ENCODE measurements around the gene TMEM14A.
"Not testable (repeated sequence)": the region's sequence is repeated elsewhere in the genome, so short reads cannot be mapped to it uniquely, and the experiment has no call there.

The TMEM14A gene

DNA sequence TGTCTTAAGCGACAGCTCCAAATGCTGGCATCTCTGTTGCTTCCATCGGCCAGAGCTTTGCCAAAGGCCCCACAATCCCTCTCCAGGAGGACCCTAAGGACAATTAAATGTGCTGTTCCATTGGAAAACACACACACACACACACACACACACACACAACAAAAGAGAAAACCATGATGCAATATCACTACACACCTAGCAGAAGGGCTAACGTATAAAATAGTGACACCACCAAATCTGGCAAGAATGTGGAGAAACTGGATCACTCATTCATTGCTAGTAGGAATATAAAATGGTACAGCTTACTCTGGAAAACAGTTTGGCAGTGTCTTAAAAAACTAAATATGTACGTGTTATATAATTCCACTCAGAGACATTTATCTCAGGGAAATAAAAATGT is 13.0 kb upstream of the TMEM14A start:
- no peak for DNase-seq (ENCODE audit: low read depth)

DNA sequence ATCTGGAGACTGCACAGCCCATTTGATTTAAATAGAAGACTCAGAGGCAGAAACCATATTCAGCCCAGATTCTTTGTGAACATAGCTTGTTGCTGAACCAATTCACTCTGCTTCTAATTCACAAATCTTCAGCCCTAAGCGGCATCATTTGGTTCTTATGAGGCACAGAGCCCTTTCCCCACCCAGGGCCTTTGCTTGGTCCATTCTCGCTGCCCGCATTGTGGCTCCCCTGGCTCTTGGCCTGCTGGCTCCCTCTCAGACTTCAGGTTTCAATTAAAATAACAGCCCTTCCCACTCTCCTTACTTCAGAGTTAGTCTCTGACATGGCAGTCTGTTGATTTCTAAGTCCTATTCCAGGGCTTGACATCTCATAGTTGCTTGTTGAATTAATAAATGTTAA is 9.4 kb upstream of the TMEM14A start:
- no peak for DNase-seq (ENCODE audit: low read depth)

DNA sequence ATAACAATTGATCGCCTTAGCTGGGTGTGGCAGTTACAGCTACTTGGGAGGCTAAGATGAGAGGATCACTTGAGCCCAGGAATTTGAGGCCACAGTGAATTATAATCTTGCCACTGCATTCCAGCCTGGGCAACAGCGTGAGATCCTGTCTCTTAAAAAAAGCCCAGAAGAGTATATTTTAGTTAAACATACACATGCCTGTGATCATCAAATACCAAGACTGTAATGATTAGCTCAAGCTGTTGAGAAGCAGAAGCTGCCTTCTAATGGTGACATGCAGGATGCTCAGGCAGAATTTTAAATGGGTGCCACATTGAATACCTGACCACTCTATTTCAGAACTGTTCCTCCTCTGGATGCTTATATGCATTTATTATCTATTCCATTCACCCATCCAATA is 8.9 kb upstream of the TMEM14A start:
- no peak for DNase-seq (ENCODE audit: low read depth)

DNA sequence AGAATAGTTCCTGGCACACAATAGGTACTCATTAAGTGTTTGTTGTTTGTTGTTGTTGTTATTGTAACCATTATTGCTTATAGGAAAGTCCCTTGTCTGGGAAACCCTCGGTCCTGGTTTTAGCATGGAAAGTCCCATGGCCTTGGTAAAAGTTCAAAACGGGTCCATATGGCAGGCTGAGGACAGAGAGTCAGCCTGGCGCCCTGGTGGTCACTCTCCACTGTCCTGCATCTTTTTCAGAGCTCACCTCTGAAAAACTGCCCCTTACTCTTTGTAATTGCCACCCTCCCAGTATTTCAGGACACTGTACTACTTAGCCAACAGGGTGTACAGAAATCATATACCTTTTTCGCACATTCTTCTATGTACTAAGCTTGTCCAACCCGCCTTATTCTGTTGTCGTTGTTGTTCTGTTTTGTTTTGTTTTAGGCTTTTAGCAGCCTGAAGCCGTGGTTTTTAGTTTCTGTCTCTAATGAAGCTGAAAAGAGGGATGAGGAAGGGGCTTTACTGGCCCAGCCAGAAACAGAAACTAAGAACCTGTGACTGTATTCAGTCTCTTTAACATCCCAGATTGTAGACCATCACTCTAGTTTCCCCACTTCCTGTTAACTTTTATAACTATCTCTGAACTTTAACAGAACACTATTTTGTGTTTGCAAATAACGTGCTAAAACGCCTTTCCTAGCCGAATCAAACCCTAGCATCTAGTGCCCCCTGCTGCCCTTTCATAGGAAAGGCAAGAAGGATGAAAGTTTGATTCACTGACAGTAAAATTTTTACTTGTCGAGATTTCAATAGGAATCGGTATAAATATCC is 7.6 kb upstream of the TMEM14A start:
- DNase-seq (ENCODE audit: low read depth), result peak; percentile 33

GRCh38 chr6:52663936-52664185 is 7.1 kb upstream of the TMEM14A start:
- DNase-seq (ENCODE audit: low read depth), result no peak

- peak; percentile 14 for DNase-seq (ENCODE audit: low read depth)
These were observed 6.5 kb upstream of the TMEM14A start for GRCh38 chr6:52664186-52664990.

- DNase-seq (ENCODE audit: low read depth), result no peak
These were observed 5.8 kb upstream of the TMEM14A start for GRCh38 chr6:52664991-52665686.

DNA sequence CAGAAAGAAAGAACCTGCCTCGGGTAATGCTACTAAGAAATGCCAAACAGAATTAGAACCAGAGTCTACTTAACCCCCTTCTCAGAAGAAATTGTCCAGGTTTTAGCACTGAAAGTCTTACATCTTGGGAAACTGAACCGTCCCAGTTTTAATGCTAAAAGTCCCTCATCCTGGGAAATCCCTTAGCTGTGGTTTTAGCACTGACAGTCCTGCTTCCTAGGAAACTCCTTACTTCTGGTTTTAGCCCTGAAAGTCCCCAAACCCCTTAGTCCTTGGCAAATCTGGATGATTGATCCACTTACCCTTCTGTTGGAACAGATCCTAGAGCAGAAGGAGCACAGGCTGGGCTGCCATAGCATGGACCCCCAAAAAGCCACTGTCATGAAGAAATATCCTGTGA is 4.8 kb upstream of the TMEM14A start:
- DNase-seq (ENCODE audit: low read depth), result no peak

DNA sequence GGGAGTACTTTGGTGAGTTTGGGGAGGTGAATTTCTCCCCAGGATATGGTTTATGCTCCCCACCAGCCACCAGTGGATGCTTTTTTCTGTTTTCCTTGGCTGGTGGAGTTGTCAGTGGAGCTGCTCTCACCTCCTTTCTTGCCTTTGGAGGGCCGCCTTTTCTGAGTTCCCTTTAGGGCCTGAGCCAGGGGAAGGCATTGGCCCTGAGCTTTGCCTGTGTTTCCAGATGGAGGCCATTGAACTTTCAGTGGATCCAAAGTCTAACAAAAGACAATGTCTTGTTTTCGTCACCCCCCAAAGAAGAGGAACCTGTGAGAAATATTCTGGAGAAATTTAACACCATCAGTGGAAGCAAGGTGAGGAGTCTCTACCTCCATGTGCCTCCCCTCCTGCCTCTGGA is 4.4 kb upstream of the TMEM14A start:
- DNase-seq (ENCODE audit: low read depth), result no peak

- no peak for DNase-seq (ENCODE audit: low read depth)
These were observed 3.3 kb upstream of the TMEM14A start for GRCh38 chr6:52667572-52667971.

DNA sequence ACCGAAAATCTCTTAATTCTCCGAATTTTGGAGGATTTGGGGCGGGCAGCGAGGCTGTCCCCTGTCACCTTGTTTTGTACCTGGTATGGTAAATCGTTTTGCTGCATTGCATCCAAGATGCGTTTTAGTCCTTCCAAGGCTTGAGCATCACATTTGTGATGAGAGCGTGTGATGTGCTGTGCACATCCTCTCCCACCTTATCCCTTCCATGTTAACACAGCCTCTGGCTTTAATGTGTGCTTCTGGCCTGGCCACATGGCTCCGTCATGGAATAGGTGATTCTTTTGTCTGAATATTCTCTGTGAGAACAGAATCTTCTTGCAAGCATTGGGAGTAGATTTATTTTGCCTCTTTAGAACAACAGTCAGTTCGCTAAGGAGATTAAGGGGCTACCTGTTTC is 763 bp downstream of the TMEM14A start:
- no peak for DNase-seq (ENCODE audit: low read depth)

DNA sequence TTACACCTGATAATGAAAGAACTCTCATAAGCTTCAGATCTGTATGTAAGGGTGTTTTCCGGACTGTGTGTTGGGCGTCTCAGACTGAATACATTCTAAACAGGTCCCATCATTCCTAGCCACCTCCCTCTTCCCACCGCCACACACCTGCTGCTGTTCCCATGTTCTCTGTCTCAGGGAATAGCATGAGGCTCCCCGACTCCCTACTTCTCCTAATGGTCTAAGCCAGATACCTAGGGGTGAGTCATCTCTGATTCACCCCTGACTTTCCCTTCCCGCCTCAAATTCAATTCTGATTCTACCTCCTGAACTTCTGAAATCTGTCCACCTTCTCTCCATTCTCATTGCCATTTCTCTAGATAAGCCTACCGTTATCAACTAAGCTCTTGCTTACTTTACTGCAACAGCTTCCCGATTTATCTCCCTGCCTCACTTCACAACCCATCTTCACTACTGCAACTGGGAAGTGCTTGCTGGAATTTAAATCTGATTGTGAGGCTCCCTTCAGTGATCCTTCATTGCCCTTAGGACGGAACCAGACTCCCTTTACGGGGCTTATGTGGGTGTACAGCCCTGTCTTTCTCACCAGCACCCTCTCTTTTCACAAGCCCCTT is 1.6 kb downstream of the TMEM14A start:
- DNase-seq (ENCODE audit: low read depth), result no peak

DNA sequence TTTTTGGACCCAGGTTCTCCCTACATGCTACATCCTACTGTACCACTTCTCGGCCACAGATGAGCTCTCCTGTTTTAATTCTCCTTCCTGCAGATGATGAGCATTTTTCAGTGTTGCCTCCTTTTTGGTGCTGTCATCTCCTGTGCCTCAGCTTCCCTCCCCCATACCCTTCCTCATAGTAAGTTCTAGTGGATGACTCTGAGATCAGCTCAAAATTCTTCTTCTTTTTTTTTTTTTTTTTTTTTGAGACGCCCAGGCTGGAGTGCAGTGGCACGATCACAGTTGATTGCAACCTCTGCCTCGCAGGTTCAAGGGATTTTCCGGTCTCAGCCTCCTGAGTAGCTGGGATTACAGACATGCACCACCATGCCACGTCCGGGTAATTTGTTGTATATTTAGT is 3.8 kb downstream of the TMEM14A start:
- DNase-seq (ENCODE audit: low read depth), result no peak

GRCh38 chr6:52675372-52675771 is 4.5 kb downstream of the TMEM14A start:
- DNase-seq (ENCODE audit: low read depth), result no peak

- DNase-seq (ENCODE audit: low read depth), result not testable (repeated sequence)
These were observed 5.7 kb downstream of the TMEM14A start for GRCh38 chr6:52676631-52677030.

- DNase-seq (ENCODE audit: low read depth), result no peak
These were observed 10.5 kb downstream of the TMEM14A start for GRCh38 chr6:52681416-52681815.

DNA sequence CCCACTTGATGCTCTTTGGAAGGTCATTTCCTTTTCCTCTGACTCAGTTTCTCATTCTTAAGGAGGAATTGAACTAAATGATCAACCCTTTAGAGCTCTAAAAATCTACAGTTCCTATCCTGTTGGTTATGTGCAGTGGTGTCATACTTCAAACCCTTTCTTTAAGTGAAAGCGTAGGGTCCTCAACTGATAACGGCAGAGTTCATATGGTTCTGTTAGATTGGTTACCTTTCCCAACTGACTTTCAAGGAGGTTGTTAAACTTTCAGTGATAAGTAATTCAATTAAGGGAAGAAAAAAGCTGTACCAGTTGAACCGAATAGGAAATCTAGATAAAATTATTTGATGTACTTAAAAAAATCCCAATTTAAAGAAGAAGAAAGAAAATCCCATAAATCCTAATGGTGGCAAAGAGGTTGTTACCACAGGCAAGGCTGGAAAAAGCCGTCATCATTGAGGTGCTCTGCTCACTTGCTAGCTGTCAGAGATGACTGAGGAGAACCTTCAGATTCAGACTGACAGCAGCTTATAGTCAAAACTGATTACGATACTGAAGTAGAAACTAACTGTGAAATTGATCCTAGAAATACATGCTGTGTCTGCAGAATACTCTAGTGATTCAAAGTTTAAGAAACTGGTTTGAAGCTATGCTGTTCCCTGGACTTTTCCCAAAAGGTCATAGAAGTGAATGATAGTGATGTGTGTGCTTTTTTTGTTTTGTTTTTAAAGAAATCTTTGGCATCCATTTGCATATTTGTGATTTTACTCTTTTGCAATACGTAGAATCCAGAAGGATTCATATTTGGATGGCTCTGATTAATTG is 16.2 kb downstream of the TMEM14A start:
- no peak for DNase-seq (ENCODE audit: low read depth)

- DNase-seq (ENCODE audit: low read depth), result no peak
These were observed 18.9 kb downstream of the TMEM14A start for GRCh38 chr6:52689857-52690256.

DNA sequence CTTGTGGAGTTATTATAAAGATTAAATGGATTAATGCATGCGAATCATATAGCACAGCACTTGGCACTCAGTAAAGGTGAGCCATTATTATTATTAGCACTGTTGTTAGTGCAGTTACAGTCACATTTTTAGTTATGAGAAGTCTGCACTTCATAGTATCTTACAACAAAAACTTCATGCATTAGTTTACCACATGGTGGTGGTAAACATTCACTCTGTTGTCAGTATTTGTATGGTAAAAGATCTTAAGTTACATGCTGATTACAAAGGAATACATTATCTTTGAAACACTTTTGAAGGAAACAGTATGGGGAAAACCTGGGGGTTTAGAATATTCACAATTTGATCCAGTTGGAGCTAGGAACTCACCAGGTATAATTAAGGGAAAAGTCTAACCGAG is 20.8 kb downstream of the TMEM14A start:
- DNase-seq (ENCODE audit: low read depth), result no peak

DNA sequence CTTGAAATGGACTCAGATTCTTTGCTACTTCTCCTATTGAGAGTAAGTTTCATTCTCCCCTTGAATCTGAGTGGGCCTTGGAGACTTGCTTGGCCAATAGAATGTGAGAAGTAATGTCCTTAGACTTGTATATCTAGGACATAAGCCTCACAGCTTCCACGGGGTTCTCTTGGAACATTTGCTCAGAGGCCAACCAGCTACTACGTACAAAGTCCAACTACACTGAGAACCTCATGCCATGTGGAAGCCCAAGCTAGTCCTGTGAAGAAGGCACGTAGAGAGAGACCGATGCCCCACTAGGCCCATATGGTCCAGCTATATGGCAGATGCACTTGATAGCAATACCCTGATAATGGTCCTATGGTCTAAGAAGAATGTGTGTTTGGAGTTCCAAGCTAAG is 22.9 kb downstream of the TMEM14A start:
- DNase-seq (ENCODE audit: low read depth), result no peak

GRCh38 chr6:52694404-52694803 is 23.5 kb downstream of the TMEM14A start:
- no peak for DNase-seq (ENCODE audit: low read depth)

DNA sequence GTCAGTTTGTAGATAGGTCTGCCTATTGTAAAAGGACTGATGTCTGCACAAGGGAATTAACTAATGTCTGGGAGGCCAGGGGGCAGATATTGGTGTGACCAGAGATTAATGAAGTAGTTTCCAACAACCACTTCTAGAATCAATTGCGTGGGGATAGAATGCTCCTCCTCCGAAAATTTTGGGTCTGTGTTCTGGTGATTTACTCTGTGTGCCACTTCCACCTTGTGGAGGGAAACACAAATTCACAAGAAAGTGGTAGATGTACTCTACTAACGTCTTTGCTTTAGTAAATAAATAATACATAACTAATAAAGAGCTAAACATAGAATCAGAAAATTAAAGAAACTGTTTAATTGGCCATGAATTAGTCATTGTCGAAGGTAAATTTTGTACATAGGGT is 25.5 kb downstream of the TMEM14A start:
- no peak for DNase-seq (ENCODE audit: low read depth)

Measured in T follicular helper cell (primary cell).